Muscle layer of colon (tissue), 2 donors: ENCODE results near the gene C22orf15.
A peak's percentile ranks its signal among the peaks of the same experiment; 100 is the strongest.

Source experiments
- H3K27ac ChIP-seq: one replicate; pipeline ENCODE4 v1.7.0; 2013; ENCODE audit warnings: low read depth, mild to moderate bottlenecking, low read length, moderate library complexity
- H3K27me3 ChIP-seq, 2 donors: one replicate each; pipeline ENCODE4 v1.7.0; 2013; ENCODE audit warnings: low read length in 2 of 2, mild to moderate bottlenecking in 2 of 2; ENCODE audit not compliant: insufficient read depth in 2 of 2, control insufficient read depth in 1 of 2
- H3K36me3 ChIP-seq: one replicate; pipeline ENCODE4 v1.7.0; 2013; ENCODE audit warnings: mild to moderate bottlenecking, low read length; ENCODE audit not compliant: insufficient read depth
- H3K4me1 ChIP-seq: one replicate; pipeline ENCODE4 v1.7.0; 2013; ENCODE audit warnings: mild to moderate bottlenecking, low read length; ENCODE audit not compliant: insufficient read depth
- H3K4me3 ChIP-seq, 2 donors: one replicate each; pipeline ENCODE4 v1.7.0; 2013; ENCODE audit warnings: low read length in 2 of 2, low read depth in 1 of 2, mild to moderate bottlenecking in 1 of 2, moderate library complexity in 1 of 2
- H3K9ac ChIP-seq: one replicate; pipeline ENCODE4 v1.7.0; 2013; ENCODE audit warnings: low read length
- H3K9me3 ChIP-seq: one replicate; pipeline ENCODE4 v1.7.0; 2013; ENCODE audit warnings: mild to moderate bottlenecking, low read length
- donor health status: abdominal sarcoma.
- donor health status: Adenocarcinoma of cecum.

The C22orf15 gene

GRCh38 chr22:23752090-23752691 lies 10.6 kb upstream of the C22orf15 start:
- no peak overlapping the region for H3K9ac ChIP-seq
- no peaks in the 10 kb centered on the region for H3K27me3 ChIP-seq
- no peaks in the 10 kb centered on the region for H3K36me3 ChIP-seq
- peaks cover 10% of the 10 kb centered on the region for H3K4me1 ChIP-seq
- H3K9me3 ChIP-seq: no peaks in the 10 kb centered on the region
- no peak overlapping the region for H3K4me3 ChIP-seq
- no peak overlapping the region for H3K27ac ChIP-seq

- H3K4me3 ChIP-seq: no peak overlapping the region
- no peaks in the 10 kb centered on the region for H3K9me3 ChIP-seq
- no peaks in the 10 kb centered on the region for H3K36me3 ChIP-seq
- H3K4me1 ChIP-seq: peaks cover 10% of the 10 kb centered on the region
- H3K9ac ChIP-seq: no peak overlapping the region
- H3K27me3 ChIP-seq: no peaks in the 10 kb centered on the region
- no peak overlapping the region for H3K27ac ChIP-seq
Observed at GRCh38 chr22:23752750-23753149, 10.0 kb upstream of the C22orf15 start.

GRCh38 chr22:23753385-23753784 lies 9.4 kb upstream of the C22orf15 start:
- H3K27me3 ChIP-seq: no peaks in the 10 kb centered on the region
- no peak overlapping the region for H3K27ac ChIP-seq
- H3K4me1 ChIP-seq: peaks cover 10% of the 10 kb centered on the region
- no peaks in the 10 kb centered on the region for H3K36me3 ChIP-seq
- no peak overlapping the region for H3K4me3 ChIP-seq
- H3K9ac ChIP-seq: no peak overlapping the region
- no peaks in the 10 kb centered on the region for H3K9me3 ChIP-seq

GRCh38 chr22:23754220-23754919 lies 8.4 kb upstream of the C22orf15 start, which contains the start of gene VPREB3:
Gene VPREB3 (minus strand): TSS chr22:23754425. CDS start chr22:23754363, 62 bp downstream.
- Histone ChIP-seq H3K9me3 (no peaks in the 10 kb centered on the region), H3K4me1 (peaks cover 10% of the 10 kb centered on the region), H3K27ac (no peak within 1 kb of the TSS), H3K27me3 (no peaks in the 10 kb centered on the region), H3K9ac (no peak within 1 kb of the TSS), H3K36me3 (no peaks in the 10 kb centered on the region), H3K4me3 (no peak within 1 kb of the TSS)

GRCh38 chr22:23754980-23755636 lies 7.7 kb upstream of the C22orf15 start:
- no peaks in the 10 kb centered on the region for H3K36me3 ChIP-seq
- H3K4me1 ChIP-seq: peaks cover 5% of the 10 kb centered on the region
- H3K4me3 ChIP-seq: no peak overlapping the region
- H3K27me3 ChIP-seq: no peaks in the 10 kb centered on the region
- no peaks in the 10 kb centered on the region for H3K9me3 ChIP-seq
- no peak overlapping the region for H3K9ac ChIP-seq
- H3K27ac ChIP-seq: no peak overlapping the region

GRCh38 chr22:23755711-23756110 lies 7.1 kb upstream of the C22orf15 start:
- Histone ChIP-seq H3K27me3 (no peaks in the 10 kb centered on the region), H3K27ac (no peak overlapping the region), H3K9ac (no peak overlapping the region), H3K9me3 (no peaks in the 10 kb centered on the region), H3K4me1 (no peaks in the 10 kb centered on the region), H3K4me3 (no peak overlapping the region), H3K36me3 (no peaks in the 10 kb centered on the region)

- no peak overlapping the region for H3K4me3 ChIP-seq
- no peaks in the 10 kb centered on the region for H3K27me3 ChIP-seq
- no peak overlapping the region for H3K9ac ChIP-seq
- H3K4me1 ChIP-seq: no peaks in the 10 kb centered on the region
- H3K27ac ChIP-seq: no peak overlapping the region
- no peaks in the 10 kb centered on the region for H3K9me3 ChIP-seq
- H3K36me3 ChIP-seq: no peaks in the 10 kb centered on the region
Observed at GRCh38 chr22:23756891-23757290, 5.9 kb upstream of the C22orf15 start.

- Histone ChIP-seq H3K4me3 (no peak overlapping the region), H3K36me3 (no peaks in the 10 kb centered on the region), H3K27ac (no peak overlapping the region), H3K9ac (no peak overlapping the region), H3K9me3 (no peaks in the 10 kb centered on the region), H3K27me3 (no peaks in the 10 kb centered on the region), H3K4me1 (peaks cover 11% of the 10 kb centered on the region)
Observed at GRCh38 chr22:23759566-23759965, 3.2 kb upstream of the C22orf15 start.

GRCh38 chr22:23760056-23760455 lies 2.7 kb upstream of the C22orf15 start:
- H3K27me3 ChIP-seq: no peaks in the 10 kb centered on the region
- peaks cover 11% of the 10 kb centered on the region for H3K4me1 ChIP-seq
- H3K27ac ChIP-seq: no peak overlapping the region
- H3K36me3 ChIP-seq: no peaks in the 10 kb centered on the region
- no peaks in the 10 kb centered on the region for H3K9me3 ChIP-seq
- H3K4me3 ChIP-seq: no peak overlapping the region
- H3K9ac ChIP-seq: no peak overlapping the region

GRCh38 chr22:23763579-23763945 lies 772 bp downstream of the C22orf15 start:
- no peak overlapping the region for H3K9ac ChIP-seq
- no peaks in the 10 kb centered on the region for H3K36me3 ChIP-seq
- H3K4me1 ChIP-seq: peaks cover 18% of the 10 kb centered on the region
- peak overlapping the region in 1 of 2 donors; percentile 22 for H3K4me3 ChIP-seq
- no peak overlapping the region for H3K27ac ChIP-seq
- no peaks in the 10 kb centered on the region for H3K27me3 ChIP-seq
- no peaks in the 10 kb centered on the region for H3K9me3 ChIP-seq

- peaks cover 22% of the 10 kb centered on the region for H3K4me1 ChIP-seq
- H3K9ac ChIP-seq: no peak overlapping the region
- H3K4me3 ChIP-seq: peak overlapping the region in 1 of 2 donors; percentile 22
- H3K27me3 ChIP-seq: no peaks in the 10 kb centered on the region
- no peaks in the 10 kb centered on the region for H3K36me3 ChIP-seq
- H3K27ac ChIP-seq: no peak overlapping the region
- H3K9me3 ChIP-seq: no peaks in the 10 kb centered on the region
Observed at GRCh38 chr22:23763954-23764353, 1.2 kb downstream of the C22orf15 start.
